ENCODE measurements around the gene MFAP5.

GRCh38 chr12:8676651-8677050, 14.0 kb upstream of the MFAP5 start:
- TF ChIP-seq CTCF (conservative IDR thresholded peaks at IDR 0.05) (no peak), ZFX (IDR thresholded peaks at IDR 0.05) (no peak)

Measured in C4-2B (cell line).